HepG2 (cell line): Measurements from ENCODE around the gene INTS14. TPM values are rescaled to one million over a fixed set of nuclear protein-coding genes. Genes with fewer than 3 reads are reported as not detected.

Experiments used
- ATAC-seq: fragments of 200-7000 bp; cut with Tn5 transposase; 3 replicates; pipeline ENCODE4 v1.9.1; 2020; ENCODE audit warnings: mild to moderate bottlenecking, moderate library complexity
- BruUV-seq: library from RNA; stranded (reverse); fragments of 400-500 nt; replicated peaks from 2 replicates; lab custom pipeline; 2021; lab: Mats Ljungman, UMichigan
- CTCF ChIA-PET: fragments of 300-600 bp; formaldehyde crosslinking; extraction: SDS; loops from one replicate; lab custom pipeline; 2021; ENCODE audit warnings: low total read pairs, inconsistent platforms, low intra/inter-chr PET ratio; lab: Yijun Ruan, JAX
- POLR2A ChIA-PET: fragments of 350-600 bp; sonication (Branson Sonifier 250); formaldehyde crosslinking; loops from one replicate; lab custom pipeline; 2020; ENCODE audit warnings: antibody characterized with exemption, inconsistent platforms; lab: Yijun Ruan, JAX
- DNase-seq: peaks from one replicate; pipeline ENCODE4 v3.0.0-alpha.2; 2015; ENCODE audit warnings: low spot score
- FAIRE-seq: peaks from 3 replicates; lab custom pipeline; 2011; peaks lifted over from hg19 to GRCh38; lab: Jason Lieb, UNC
- H2AFZ ChIP-seq: one replicate; pipeline ENCODE4 v1.6.1; 2011; ENCODE audit warnings: low read length, inconsistent platforms
- H3K27ac ChIP-seq: fragments of 300-600 bp; 3 replicates; pipeline ENCODE4 v1.8.0; 2011; ENCODE audit warnings: mixed run types, mild to moderate bottlenecking, mixed read lengths, low read length, inconsistent platforms; ENCODE audit not compliant: insufficient read depth; ENCODE audit errors: extremely low read length
- H3K27me3 ChIP-seq, 2 experiments: fragments of 200-600 bp in 1 of 2; 2 replicates in 1 of 2; 3 replicates in 1 of 2; pipeline versions ENCODE4 v1.6.0 to v1.8.0; 2011; ENCODE audit warnings: low read length in 2 of 2, mild to moderate bottlenecking in 2 of 2, moderate library complexity in 2 of 2, inconsistent platforms in 1 of 2; ENCODE audit not compliant: insufficient read depth in 2 of 2, control insufficient read depth in 1 of 2
- H3K36me3 ChIP-seq, 2 experiments: fragments of 200-600 bp in 1 of 2; replicated peaks in 1 of 2; 2 replicates in 1 of 2; 3 replicates in 1 of 2; pipeline versions ENCODE4 v1.5.1 to v1.8.0; 2011; ENCODE audit warnings: low read length in 2 of 2, inconsistent platforms in 1 of 2; ENCODE audit not compliant: insufficient read depth in 2 of 2, control insufficient read depth in 1 of 2
- H3K4me1 ChIP-seq: 2 replicates; pipeline ENCODE4 v1.5.1; 2012; ENCODE audit warnings: low read length, inconsistent platforms; ENCODE audit not compliant: insufficient read depth
- H3K4me2 ChIP-seq: 2 replicates; pipeline ENCODE4 v1.6.0; 2011; ENCODE audit warnings: low read depth, low read length, inconsistent platforms
- H3K4me3 ChIP-seq, 3 experiments: fragments of 200-600 bp in 1 of 3; sonication (generic), shearing (Covaris generic) in 1 of 3; replicated peaks in 1 of 3; 2 replicates each; pipeline ENCODE4 v1.5.1; 2011 to 2016; ENCODE audit warnings: low read length in 3 of 3, inconsistent platforms in 2 of 3, low read depth in 2 of 3, mild to moderate bottlenecking in 2 of 3, control low read depth in 1 of 3, mixed read lengths in 1 of 3; ENCODE audit not compliant: insufficient read depth in 1 of 3
- H3K79me2 ChIP-seq: one replicate; pipeline ENCODE4 v1.6.1; 2011; ENCODE audit warnings: low read length, inconsistent platforms; ENCODE audit not compliant: insufficient read depth
- H3K9ac ChIP-seq: 2 replicates; pipeline ENCODE4 v1.6.0; 2011; ENCODE audit warnings: mild to moderate bottlenecking, low read depth, low read length, inconsistent platforms; ENCODE audit not compliant: insufficient read depth
- H3K9me3 ChIP-seq: 2 replicates; pipeline ENCODE4 v1.5.1; 2012; ENCODE audit warnings: mild to moderate bottlenecking, low read length
- H4K20me1 ChIP-seq: 2 replicates; pipeline ENCODE4 v1.6.0; 2011; ENCODE audit warnings: inconsistent platforms, mild to moderate bottlenecking, low read length, moderate library complexity; ENCODE audit not compliant: insufficient read depth
- AGO1 ChIP-seq: fragments of 200-400 bp; formaldehyde crosslinking; IDR thresholded peaks from 2 replicates; pipeline ENCODE4 v1.6.1; 2017; ENCODE audit warnings: mild to moderate bottlenecking, low read depth, low read length, moderate library complexity; ENCODE audit not compliant: poor library complexity, severe bottlenecking
- ASH2L ChIP-seq: fragments of 300-600, 200-600 bp; sonication (generic); IDR thresholded peaks from 2 replicates; pipeline ENCODE4 v1.7.0; 2017; ENCODE audit warnings: low read depth, mild to moderate bottlenecking, moderate library complexity, mixed read lengths, low read length; ENCODE audit not compliant: insufficient read length
- ATF1 ChIP-seq: IDR thresholded peaks from 2 replicates; pipeline ENCODE4 v1.6.1; 2016; ENCODE audit warnings: mild to moderate bottlenecking, control low read depth
- CHD4 ChIP-seq: fragments of 200-600 bp; sonication (generic); IDR thresholded peaks from 2 replicates; pipeline ENCODE4 v1.7.0; 2017; ENCODE audit warnings: mild to moderate bottlenecking, low read length, borderline replicate concordance
- DNMT3B ChIP-seq: conservative IDR thresholded peaks from 2 replicates; pipeline ENCODE4 v1.6.1; 2016; ENCODE audit warnings: missing biosample characterization, control low read depth
- ELF3 ChIP-seq: IDR thresholded peaks from 2 replicates; pipeline ENCODE4 v1.6.1; 2016; ENCODE audit warnings: missing genetic modification reagents, missing compliant biosample characterization
- RFX1 ChIP-seq: fragments of 450-650 bp; IDR thresholded peaks from 2 replicates; pipeline ENCODE4 v1.6.1; 2017
- SALL1 ChIP-seq: sonication (generic); formaldehyde crosslinking; IDR thresholded peaks from 2 replicates; pipeline ENCODE4 v1.8.0; 2022; ENCODE audit warnings: mild to moderate bottlenecking, missing genetic modification reagents
- TCF7 ChIP-seq: sonication (generic); IDR thresholded peaks from 2 replicates; pipeline ENCODE4 v1.6.1; 2016; ENCODE audit warnings: antibody characterized with exemption, low read depth
- TOE1 ChIP-seq: sonication (generic); formaldehyde crosslinking; IDR thresholded peaks from 2 replicates; pipeline ENCODE4 v1.4.0; 2020; ENCODE audit warnings: mild to moderate bottlenecking, missing genetic modification reagents
- ZC3H4 ChIP-seq: sonication (generic); formaldehyde crosslinking; IDR thresholded peaks from 2 replicates; pipeline ENCODE4 v1.4.0; 2020; ENCODE audit warnings: missing genetic modification reagents, borderline replicate concordance
- ZNF350 ChIP-seq: sonication (generic); formaldehyde crosslinking; IDR thresholded peaks from 2 replicates; pipeline ENCODE4 v1.4.0; 2020; ENCODE audit warnings: mild to moderate bottlenecking, low read depth, missing genetic modification reagents, borderline replicate concordance
- ZNF790 ChIP-seq: sonication (generic); formaldehyde crosslinking; IDR thresholded peaks from 2 replicates; pipeline ENCODE4 v1.8.0; 2022; ENCODE audit warnings: missing genetic modification reagents, mild to moderate bottlenecking, borderline replicate concordance
- WGBS: methylation state at CpG from one replicate; pipeline ENCODE4 v1.1.6; 2017; ENCODE audit warnings: low lambda C conversion rate; 5-methylcytosine and 5-hydroxymethylcytosine counted together
- in situ Hi-C: cut with HindIII; loops from 2 replicates; pipeline ENCODE4 v1.10.0; 2017; ENCODE audit warnings: low pct_unique_long_range_greater_than_20kb; ENCODE audit not compliant: extremely low pct_ligation_motif_present
- intact Hi-C: fragments of 100-400 bp; cut with micrococcal nuclease; formaldehyde crosslinking; loops from one replicate; pipeline ENCODE4 v1.10.0; 2022; ENCODE audit not compliant: unreplicated experiment
- polyA plus RNA-seq, 8 experiments: library from polyadenylated mRNA; depleted of rRNA in 3 of 8; stranded (reverse) in 7 of 8; unstranded in 1 of 8; fragments of >200 nt; fragmentation: Illumina TruSeq in 4 of 8; extraction: Trizol in 4 of 8; gene quantifications; 2 replicates each; pipeline versions ENCODE4 v1.2.1 to v1.2.3, GENCODE V29; 2011 to 2016; ENCODE audit warnings: low read depth in 4 of 8, missing spikeins in 1 of 8, mixed read lengths in 1 of 8; ENCODE audit not compliant: insufficient read depth in 1 of 8
- total RNA-seq, 5 experiments: library from RNA; depleted of rRNA; stranded (reverse); fragments of >200 nt; fragmentation: Illumina TruSeq; extraction: Trizol; gene quantifications; 2 replicates each; pipeline ENCODE4 v1.2.3, GENCODE V29; 2016; ENCODE audit warnings: low read depth in 1 of 5
- TF ChIP-seq, protein P1 (sequence below): sonication (generic); formaldehyde crosslinking; IDR thresholded peaks from 2 replicates; pipeline ENCODE4 v1.4.0; 2020; ENCODE audit warnings: mild to moderate bottlenecking, missing genetic modification reagents
- TF ChIP-seq, protein P2 (sequence below): sonication (generic); formaldehyde crosslinking; conservative IDR thresholded peaks from 2 replicates; pipeline ENCODE4 v1.4.0; 2020; ENCODE audit warnings: mild to moderate bottlenecking, missing genetic modification reagents, moderate library complexity
- TF ChIP-seq, protein P3 (sequence below): IDR thresholded peaks from 2 replicates; pipeline ENCODE4 v1.6.1; 2012; ENCODE audit warnings: low read depth, low read length, improper control_type of control experiment

The INTS14 gene
- total and polyA plus RNA-seq, 2 of the 13 experiments (the other 11 are each of a cell fraction or from before 2014, with no cell fraction given) = 41.4 to 52.0 TPM

DNA sequence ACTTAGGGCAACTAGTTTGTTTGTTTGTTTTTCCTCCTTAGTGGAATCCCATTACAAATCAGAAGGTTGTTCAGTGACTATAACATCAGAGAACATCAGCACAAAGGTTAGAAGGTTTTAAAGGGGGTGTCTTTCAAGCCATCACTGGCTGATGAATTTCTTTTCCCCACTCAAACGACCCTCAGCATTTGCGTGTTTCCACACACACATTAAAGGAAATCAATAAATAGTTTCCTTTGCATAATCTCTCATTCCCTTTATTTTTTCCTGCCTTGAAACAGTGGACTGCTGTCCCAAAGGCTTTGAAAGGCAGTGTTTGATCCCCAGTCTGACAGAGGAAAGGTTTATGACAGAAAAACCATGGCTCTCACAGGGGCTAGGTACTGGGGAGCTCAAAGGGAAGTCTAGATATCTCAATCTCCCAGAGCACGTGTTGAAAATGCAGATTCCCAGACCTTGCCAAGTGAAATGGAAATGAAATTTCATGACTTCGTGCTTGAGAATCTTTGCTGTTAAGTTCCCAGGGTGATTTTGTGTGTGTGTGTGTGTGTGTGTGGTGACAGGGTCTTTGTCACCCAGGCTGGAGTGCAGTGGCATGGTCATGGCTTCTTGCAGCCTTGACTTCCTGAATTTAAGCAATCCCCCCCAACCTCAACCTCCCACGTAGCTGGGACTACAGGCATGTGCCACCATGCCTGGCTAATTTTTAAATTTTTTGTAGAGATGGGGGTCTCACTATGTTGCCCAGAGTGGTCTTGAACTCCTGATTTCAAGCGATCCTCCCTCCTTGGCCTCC, 2.2 kb upstream of the INTS14 start:
- H3K4me1 ChIP-seq = peaks cover 39% of the 10 kb centered on the region
- DNase-seq (peak; percentile 30), FAIRE-seq (peak; percentile 28), ATAC-seq (peak; percentile 24)
- H3K9ac ChIP-seq = peak overlapping the region; percentile 96
- intact Hi-C loops (no loop called here), in situ Hi-C loops (no loop called here)
- peak overlapping the region in 1 of 3 experiments; percentile 87; a peak in 1 of 6 replicates for H3K4me3 ChIP-seq
- peaks cover 32% of the 10 kb centered on the region for H3K79me2 ChIP-seq
- ChIA-PET CTCF (no interaction called here), POLR2A (interaction anchor here (0.6 to 2.6 kb wide), 4 partner anchors 82 to 309 kb away, joined by 3 to 30 read pairs (median 7); partner anchors contain the start of genes HACD3, RAB11A and RNU5B-1)
- H3K36me3 ChIP-seq = no peaks in the 10 kb centered on the region
- H2AFZ ChIP-seq = no peak overlapping the region
- 63% methylated on average over 6 of the region's 6 CpGs for WGBS
- no peaks in the 10 kb centered on the region; a peak in 1 of 5 replicates for H3K27me3 ChIP-seq
- BruUV-seq = no TSS peak
- H4K20me1 ChIP-seq = no peaks in the 10 kb centered on the region
- H3K27ac ChIP-seq = peak overlapping the region; percentile 99
- no peaks in the 10 kb centered on the region for H3K9me3 ChIP-seq
- peak overlapping the region; percentile 100 for H3K4me2 ChIP-seq
- TF ChIP-seq, protein P1, sequence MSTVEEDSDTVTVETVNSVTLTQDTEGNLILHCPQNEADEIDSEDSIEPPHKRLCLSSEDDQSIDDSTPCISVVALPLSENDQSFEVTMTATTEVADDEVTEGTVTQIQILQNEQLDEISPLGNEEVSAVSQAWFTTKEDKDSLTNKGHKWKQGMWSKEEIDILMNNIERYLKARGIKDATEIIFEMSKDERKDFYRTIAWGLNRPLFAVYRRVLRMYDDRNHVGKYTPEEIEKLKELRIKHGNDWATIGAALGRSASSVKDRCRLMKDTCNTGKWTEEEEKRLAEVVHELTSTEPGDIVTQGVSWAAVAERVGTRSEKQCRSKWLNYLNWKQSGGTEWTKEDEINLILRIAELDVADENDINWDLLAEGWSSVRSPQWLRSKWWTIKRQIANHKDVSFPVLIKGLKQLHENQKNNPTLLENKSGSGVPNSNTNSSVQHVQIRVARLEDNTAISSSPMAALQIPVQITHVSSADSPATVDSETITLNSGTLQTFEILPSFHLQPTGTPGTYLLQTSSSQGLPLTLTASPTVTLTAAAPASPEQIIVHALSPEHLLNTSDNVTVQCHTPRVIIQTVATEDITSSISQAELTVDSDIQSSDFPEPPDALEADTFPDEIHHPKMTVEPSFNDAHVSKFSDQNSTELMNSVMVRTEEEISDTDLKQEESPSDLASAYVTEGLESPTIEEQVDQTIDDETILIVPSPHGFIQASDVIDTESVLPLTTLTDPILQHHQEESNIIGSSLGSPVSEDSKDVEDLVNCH (CRISPR knock-in tag) = no peak
- 0 out of 2 replicates have a peak, but pooled peaks have one; percentile 8 for TF ChIP-seq ELF3 (CRISPR knock-in tag)
- TF ChIP-seq DNMT3B = 0 out of 2 replicates have a peak, but pooled peaks have one; percentile 53
- TF ChIP-seq, protein P2, sequence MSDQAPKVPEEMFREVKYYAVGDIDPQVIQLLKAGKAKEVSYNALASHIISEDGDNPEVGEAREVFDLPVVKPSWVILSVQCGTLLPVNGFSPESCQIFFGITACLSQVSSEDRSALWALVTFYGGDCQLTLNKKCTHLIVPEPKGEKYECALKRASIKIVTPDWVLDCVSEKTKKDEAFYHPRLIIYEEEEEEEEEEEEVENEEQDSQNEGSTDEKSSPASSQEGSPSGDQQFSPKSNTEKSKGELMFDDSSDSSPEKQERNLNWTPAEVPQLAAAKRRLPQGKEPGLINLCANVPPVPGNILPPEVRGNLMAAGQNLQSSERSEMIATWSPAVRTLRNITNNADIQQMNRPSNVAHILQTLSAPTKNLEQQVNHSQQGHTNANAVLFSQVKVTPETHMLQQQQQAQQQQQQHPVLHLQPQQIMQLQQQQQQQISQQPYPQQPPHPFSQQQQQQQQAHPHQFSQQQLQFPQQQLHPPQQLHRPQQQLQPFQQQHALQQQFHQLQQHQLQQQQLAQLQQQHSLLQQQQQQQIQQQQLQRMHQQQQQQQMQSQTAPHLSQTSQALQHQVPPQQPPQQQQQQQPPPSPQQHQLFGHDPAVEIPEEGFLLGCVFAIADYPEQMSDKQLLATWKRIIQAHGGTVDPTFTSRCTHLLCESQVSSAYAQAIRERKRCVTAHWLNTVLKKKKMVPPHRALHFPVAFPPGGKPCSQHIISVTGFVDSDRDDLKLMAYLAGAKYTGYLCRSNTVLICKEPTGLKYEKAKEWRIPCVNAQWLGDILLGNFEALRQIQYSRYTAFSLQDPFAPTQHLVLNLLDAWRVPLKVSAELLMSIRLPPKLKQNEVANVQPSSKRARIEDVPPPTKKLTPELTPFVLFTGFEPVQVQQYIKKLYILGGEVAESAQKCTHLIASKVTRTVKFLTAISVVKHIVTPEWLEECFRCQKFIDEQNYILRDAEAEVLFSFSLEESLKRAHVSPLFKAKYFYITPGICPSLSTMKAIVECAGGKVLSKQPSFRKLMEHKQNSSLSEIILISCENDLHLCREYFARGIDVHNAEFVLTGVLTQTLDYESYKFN = peak; percentile 59; the same call in 1 of the 2 replicates
- no peak for TF ChIP-seq ZNF350 (CRISPR knock-in tag)
- TF ChIP-seq RFX1 = peak; percentile 42; the same call in 1 of the 2 replicates
- TF ChIP-seq CHD4 = 0 out of 2 replicates have a peak, but pooled peaks have one; percentile 15
- no peak for TF ChIP-seq AGO1
- 0 out of 2 replicates have a peak, but pooled peaks have one; percentile 23 for TF ChIP-seq ATF1 (CRISPR knock-in tag)
- TF ChIP-seq ASH2L = peak; percentile 33
- TF ChIP-seq SALL1 = peak; percentile 24; the same call in 1 of the 2 replicates
- TF ChIP-seq TOE1 (CRISPR knock-in tag) = no peak
- TF ChIP-seq, protein P3, sequence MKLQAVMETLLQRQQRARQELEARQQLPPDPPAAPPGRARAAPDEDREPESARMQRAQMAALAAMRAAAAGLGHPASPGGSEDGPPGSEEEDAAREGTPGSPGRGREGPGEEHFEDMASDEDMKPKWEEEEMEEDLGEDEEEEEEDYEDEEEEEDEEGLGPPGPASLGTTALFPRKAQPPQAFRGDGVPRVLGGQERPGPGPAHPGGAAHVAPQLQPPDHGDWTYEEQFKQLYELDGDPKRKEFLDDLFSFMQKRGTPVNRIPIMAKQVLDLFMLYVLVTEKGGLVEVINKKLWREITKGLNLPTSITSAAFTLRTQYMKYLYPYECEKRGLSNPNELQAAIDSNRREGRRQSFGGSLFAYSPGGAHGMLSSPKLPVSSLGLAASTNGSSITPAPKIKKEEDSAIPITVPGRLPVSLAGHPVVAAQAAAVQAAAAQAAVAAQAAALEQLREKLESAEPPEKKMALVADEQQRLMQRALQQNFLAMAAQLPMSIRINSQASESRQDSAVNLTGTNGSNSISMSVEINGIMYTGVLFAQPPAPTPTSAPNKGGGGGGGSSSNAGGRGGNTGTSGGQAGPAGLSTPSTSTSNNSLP = peak; percentile 9; the same call in 1 of the 2 replicates
- TF ChIP-seq ZC3H4 (CRISPR knock-in tag) = no peak
- TF ChIP-seq ZNF790 = no peak
- peak; percentile 57 for TF ChIP-seq TCF7
